GM21367 (cell line): ENCODE measurements around the gene PRRC2A.

Source experiments
- ATAC-seq: cut with Tn5 transposase; IDR thresholded peaks from one replicate; pipeline ENCODE4 v1.9.1; 2021; ENCODE audit not compliant: unreplicated experiment

The PRRC2A gene

GRCh38 chr6:31664790-31665500, 44.4 kb downstream of the PRRC2A start, which contains the start of gene GPANK1:
TSS of gene GPANK1 (minus strand) at chr6:31664997. CDS start at chr6:31664478, 519 bp downstream.
- peak; percentile 32 for ATAC-seq

- ATAC-seq: peak; percentile 60
These were observed 45.2 kb downstream of the PRRC2A start, which contains the start of gene CSNK2B for GRCh38 chr6:31665501-31666336. TSS of gene CSNK2B (plus strand) at chr6:31666080. CDS start at chr6:31666832, 752 bp downstream.

GRCh38 chr6:31666337-31666965, 45.9 kb downstream of the PRRC2A start:
- no peak for ATAC-seq

- no peak for ATAC-seq
These were observed 49.2 kb downstream of the PRRC2A start, which contains the start of gene LY6G5B for GRCh38 chr6:31669676-31670075. TSS of gene LY6G5B (plus strand) at chr6:31669976. CDS start at chr6:31670951, 975 bp downstream.

GRCh38 chr6:31676322-31676903, 55.9 kb downstream of the PRRC2A start:
- ATAC-seq: no peak

- no peak for ATAC-seq
These were observed 56.4 kb downstream of the PRRC2A start for GRCh38 chr6:31676904-31677303.

GRCh38 chr6:31677955-31678354, 57.4 kb downstream of the PRRC2A start:
- ATAC-seq: no peak

GRCh38 chr6:31680226-31681134, 60.0 kb downstream of the PRRC2A start, which contains the start of gene LY6G5C:
TSS of gene LY6G5C (minus strand) at chr6:31681067. CDS start at chr6:31680373, 694 bp downstream.
- ATAC-seq: no peak

- no peak for ATAC-seq
These were observed 60.7 kb downstream of the PRRC2A start for GRCh38 chr6:31681135-31681671.

GRCh38 chr6:31683591-31683990, 63.1 kb downstream of the PRRC2A start:
- no peak for ATAC-seq

GRCh38 chr6:31686483-31686882, 66.0 kb downstream of the PRRC2A start:
- no peak for ATAC-seq

- ATAC-seq: no peak
These were observed 66.8 kb downstream of the PRRC2A start for GRCh38 chr6:31687321-31687720.
